HCT116 (cell line): ENCODE data around the gene NR2C2. TPM values are rescaled to one million over a fixed set of nuclear protein-coding genes. Genes with fewer than 3 reads are reported as not detected.

ENCODE experiments used
- ATAC-seq: fragments of 200-7000 bp; cut with Tn5 transposase; 2 replicates; pipeline ENCODE4 v1.9.1; 2020; ENCODE audit warnings: mild to moderate bottlenecking, moderate library complexity
- BruUV-seq: library from RNA; stranded (reverse); fragments of 400-500 nt; replicated peaks from 2 replicates; lab custom pipeline; 2021; lab: Mats Ljungman, UMichigan
- CTCF ChIA-PET: fragments of 300-600 bp; sonication (Branson Sonifier 250); formaldehyde crosslinking; loops from one replicate; lab custom pipeline; 2021; ENCODE audit warnings: antibody characterized with exemption; lab: Charles Lee
- POLR2A ChIA-PET: fragments of 300-600, 350-600 bp; sonication (Branson Sonifier 250); formaldehyde crosslinking; loops from one replicate; lab custom pipeline; 2021; ENCODE audit warnings: antibody characterized with exemption; lab: Charles Lee
- RAD21 ChIA-PET, 2 experiments: fragments of 300-600 bp; sonication (Branson Sonifier 250); formaldehyde crosslinking; loops; one replicate each; lab custom pipeline; 2023; ENCODE audit warnings: low total read pairs in 2 of 2; ENCODE audit not compliant: uncharacterized antibody in 2 of 2, unreplicated experiment in 2 of 2, low non-redundant PET in 1 of 2; lab: Charles Lee
- DNase-seq: peaks from one replicate; pipeline ENCODE4 v3.0.0-alpha.2; 2010; ENCODE audit warnings: low read depth, low spot score
- H2AFZ ChIP-seq: fragments of 200-600 bp; shearing (Covaris generic), sonication (generic); 2 replicates; pipeline ENCODE4 v1.6.1; 2017; ENCODE audit warnings: low read depth, mixed run types, mixed read lengths, antibody characterized with exemption, low read length; ENCODE audit not compliant: poor library complexity, severe bottlenecking
- H3K27ac ChIP-seq: 2 replicates; pipeline ENCODE4 v1.5.1; 2012; ENCODE audit warnings: low read depth, low read length
- H3K27me3 ChIP-seq: fragments of 200-600 bp; sonication (generic); 2 replicates; pipeline ENCODE4 v1.6.1; 2016; ENCODE audit warnings: mixed run types, low read length, mixed read lengths; ENCODE audit not compliant: insufficient read depth
- H3K36me3 ChIP-seq, 2 experiments: fragments of 200-500 bp in 1 of 2; fragments of 200-600 bp in 1 of 2; sonication (Bioruptor generic) in 1 of 2; sonication (generic) in 1 of 2; 2 replicates each; pipeline versions ENCODE4 v1.5.1 to v1.6.1; 2014 to 2016; ENCODE audit warnings: low read length in 2 of 2, inconsistent platforms in 1 of 2, mixed read lengths in 1 of 2, mixed run types in 1 of 2; ENCODE audit not compliant: insufficient read depth in 2 of 2, control insufficient read depth in 1 of 2
- H3K4me1 ChIP-seq, 2 experiments: fragments of 200-600 bp in 1 of 2; sonication (generic) in 1 of 2; 2 replicates each; pipeline versions ENCODE4 v1.5.1 to v1.6.1; 2012 to 2017; ENCODE audit warnings: low read length in 2 of 2, inconsistent platforms in 1 of 2, mild to moderate bottlenecking in 1 of 2, mixed read lengths in 1 of 2, mixed run types in 1 of 2, moderate library complexity in 1 of 2; ENCODE audit not compliant: insufficient read depth in 2 of 2, control insufficient read depth in 1 of 2
- H3K4me2 ChIP-seq: fragments of 200-600 bp; sonication (generic); 2 replicates; pipeline ENCODE4 v1.6.1; 2017; ENCODE audit warnings: mixed run types, low read length, mixed read lengths
- H3K4me3 ChIP-seq, 2 experiments: fragments of 200-600 bp in 1 of 2; sonication (generic) in 1 of 2; replicated peaks in 1 of 2; 2 replicates each; pipeline ENCODE4 v1.5.1; 2011 to 2016; ENCODE audit warnings: low read length in 2 of 2, control low read depth in 1 of 2, low read depth in 1 of 2, mild to moderate bottlenecking in 1 of 2, mixed read lengths in 1 of 2, mixed run types in 1 of 2
- H3K79me2 ChIP-seq: fragments of 200-600 bp; sonication (generic); 2 replicates; pipeline ENCODE4 v1.6.1; 2017; ENCODE audit warnings: mild to moderate bottlenecking, mixed run types, low read length, moderate library complexity, mixed read lengths; ENCODE audit not compliant: insufficient read depth
- H3K9ac ChIP-seq: fragments of 200-600 bp; sonication (generic); 2 replicates; pipeline ENCODE4 v1.6.1; 2016; ENCODE audit warnings: low read length, mixed read lengths
- H3K9me2 ChIP-seq: fragments of 200-600 bp; sonication (generic), shearing (Covaris generic); 2 replicates; pipeline ENCODE4 v1.6.1; 2017; ENCODE audit warnings: mixed run types, mild to moderate bottlenecking, moderate library complexity; ENCODE audit not compliant: insufficient read depth
- H3K9me3 ChIP-seq, 2 experiments: fragments of 200-500 bp in 1 of 2; fragments of 200-600 bp in 1 of 2; sonication (Bioruptor generic) in 1 of 2; sonication (generic) in 1 of 2; 2 replicates each; pipeline ENCODE4 v1.6.1; 2014 to 2017; ENCODE audit warnings: low read length in 2 of 2, mixed read lengths in 2 of 2, inconsistent platforms in 1 of 2, low read depth in 1 of 2, mild to moderate bottlenecking in 1 of 2, mixed run types in 1 of 2, moderate library complexity in 1 of 2; ENCODE audit not compliant: control insufficient read depth in 1 of 2, insufficient read depth in 1 of 2
- H4K20me1 ChIP-seq: fragments of 200-600 bp; sonication (generic), shearing (Covaris generic); 2 replicates; pipeline ENCODE4 v1.6.1; 2017; ENCODE audit warnings: mixed run types, mild to moderate bottlenecking, moderate library complexity; ENCODE audit not compliant: insufficient read depth
- CBX3 ChIP-seq: IDR thresholded peaks from 2 replicates; pipeline ENCODE4 v1.6.1; 2012; ENCODE audit warnings: low read depth
- EGR1 ChIP-seq: IDR thresholded peaks from 2 replicates; pipeline ENCODE4 v1.6.1; 2012; ENCODE audit warnings: low read depth
- ELF1 ChIP-seq: IDR thresholded peaks from 2 replicates; pipeline ENCODE4 v1.6.1; 2012; ENCODE audit warnings: low read depth, borderline replicate concordance
- EZH2 ChIP-seq: fragments of 200-600 bp; sonication (generic); IDR thresholded peaks from 2 replicates; pipeline ENCODE4 v1.6.1; 2017; ENCODE audit warnings: antibody characterized with exemption, mixed run types
- FOSL1 ChIP-seq: IDR thresholded peaks from 2 replicates; pipeline ENCODE4 v1.6.1; 2012; ENCODE audit warnings: low read depth
- JUND ChIP-seq: IDR thresholded peaks from 2 replicates; pipeline ENCODE4 v1.6.1; 2012
- POLR2A ChIP-seq: IDR thresholded peaks from 2 replicates; pipeline ENCODE4 v1.7.0; 2011; ENCODE audit warnings: borderline replicate concordance; ENCODE audit not compliant: insufficient read depth, insufficient read length; ENCODE audit errors: extremely low read depth
- POLR2AphosphoS5 ChIP-seq: IDR thresholded peaks from 2 replicates; pipeline ENCODE4 v1.6.1; 2011; ENCODE audit warnings: mild to moderate bottlenecking, low read depth, low read length, moderate library complexity
- RAD21 ChIP-seq: IDR thresholded peaks from 2 replicates; pipeline ENCODE4 v1.6.1; 2012; ENCODE audit warnings: low read depth, mild to moderate bottlenecking
- SIN3A ChIP-seq: IDR thresholded peaks from 2 replicates; pipeline ENCODE4 v1.6.1; 2012; ENCODE audit warnings: low read depth
- SP1 ChIP-seq: IDR thresholded peaks from 2 replicates; pipeline ENCODE4 v1.6.1; 2012; ENCODE audit warnings: low read depth
- SRF ChIP-seq: IDR thresholded peaks from 2 replicates; pipeline ENCODE4 v1.6.1; 2012; ENCODE audit warnings: low read depth
- TCF7L2 ChIP-seq: IDR thresholded peaks from 2 replicates; pipeline ENCODE4 v1.7.0; 2011; ENCODE audit warnings: borderline replicate concordance, inconsistent platforms; ENCODE audit not compliant: insufficient read depth, insufficient read length; ENCODE audit errors: extremely low read depth
- YY1 ChIP-seq: IDR thresholded peaks from 2 replicates; pipeline ENCODE4 v1.6.1; 2011; ENCODE audit warnings: low read length, low read depth, moderate library complexity, mild to moderate bottlenecking; ENCODE audit not compliant: insufficient replicate concordance; ENCODE audit errors: extremely low read depth
- ZFX ChIP-seq: fragments of 450-650 bp; IDR thresholded peaks from 2 replicates; pipeline ENCODE4 v1.6.1; 2017
- ZNF274 ChIP-seq: fragments of 200-500 bp; sonication (Bioruptor generic); IDR thresholded peaks from 2 replicates; pipeline ENCODE4 v1.6.1; 2014; ENCODE audit warnings: mild to moderate bottlenecking, low read depth, low read length, inconsistent platforms
- intact Hi-C: fragments of 100-400 bp; cut with micrococcal nuclease; formaldehyde crosslinking; loops from 2 replicates; pipeline ENCODE4 v1.10.0; 2022
- total RNA-seq: library from RNA; stranded (reverse); gene quantifications from one replicate; pipeline ENCODE4 v1.2.1, GENCODE V29; 2021; ENCODE audit not compliant: unreplicated experiment
- TF ChIP-seq, protein P1 (sequence below), 3 experiments: fragments of 200-600 bp in 1 of 3; sonication (generic) in 1 of 3; IDR thresholded peaks in 2 of 3; conservative IDR thresholded peaks in 1 of 3; 2 replicates each; pipeline ENCODE4 v1.5.1; 2012 to 2017; ENCODE audit warnings: low read depth in 2 of 3, low read length in 2 of 3, antibody characterized with exemption in 1 of 3, borderline replicate concordance in 1 of 3, control low read depth in 1 of 3, mild to moderate bottlenecking in 1 of 3, mixed read lengths in 1 of 3, mixed run types in 1 of 3, moderate library complexity in 1 of 3; ENCODE audit not compliant: insufficient read depth in 1 of 3
- TF ChIP-seq, protein P2 (sequence below): IDR thresholded peaks from 2 replicates; pipeline ENCODE4 v1.6.1; 2011; ENCODE audit warnings: mild to moderate bottlenecking, low read length, moderate library complexity; ENCODE audit not compliant: insufficient replicate concordance; ENCODE audit errors: extremely low read depth

NR2C2 gene
- total RNA-seq, 1 experiment from 2014 or later: 45.0 TPM

DNA sequence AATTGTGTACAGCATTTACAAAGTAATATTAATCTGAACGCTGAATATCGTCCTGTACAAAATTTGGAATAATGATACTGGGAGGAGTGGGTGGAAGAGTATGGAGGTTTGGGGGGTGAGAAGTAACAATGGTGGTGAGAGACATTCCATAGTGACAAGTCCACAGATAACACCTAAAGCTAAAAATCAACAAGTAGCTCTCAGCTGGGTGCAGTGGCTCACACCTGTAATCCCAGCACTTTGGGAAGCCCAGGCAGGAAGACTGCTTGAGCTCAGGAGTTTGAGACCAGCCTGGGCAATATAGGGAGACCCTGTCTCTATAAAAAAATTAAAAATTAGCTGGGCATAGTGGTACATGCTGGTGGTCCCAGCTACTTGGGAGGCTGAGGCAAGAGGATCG lies 112.6 kb downstream of the NR2C2 start:
- POLR2A ChIA-PET: no interaction called here
- CTCF ChIA-PET: interaction anchor here (1.1 kb wide), 1 partner anchor 9 kb away, joined by 7 read pairs; no protein-coding TSS in a partner anchor
- Histone ChIP-seq H3K4me2 (no peak overlapping the region), H3K9me2 (no peaks in the 10 kb centered on the region), H3K4me1 (peaks cover 8 to 11% of the 10 kb centered on the region in 2 experiments), H3K4me3 (no peak overlapping the region), H3K27me3 (no peaks in the 10 kb centered on the region), H4K20me1 (peaks cover 6% of the 10 kb centered on the region; the same call in 1 of the 2 replicates), H3K36me3 (peaks cover 12 to 49% of the 10 kb centered on the region in 2 experiments; a peak in 3 of 4 replicates), H3K27ac (no peak overlapping the region), H3K79me2 (peaks cover 79% of the 10 kb centered on the region), H2AFZ (no peak overlapping the region), H3K9ac (no peak overlapping the region), H3K9me3 (no peaks in the 10 kb centered on the region)
- no peak for ATAC-seq
- intact Hi-C loops: no loop called here
- DNase-seq: no peak
- TF ChIP-seq EZH2 (no peak), TCF7L2 (no peak), SP1 (no peak)
- TF ChIP-seq, protein P1, sequence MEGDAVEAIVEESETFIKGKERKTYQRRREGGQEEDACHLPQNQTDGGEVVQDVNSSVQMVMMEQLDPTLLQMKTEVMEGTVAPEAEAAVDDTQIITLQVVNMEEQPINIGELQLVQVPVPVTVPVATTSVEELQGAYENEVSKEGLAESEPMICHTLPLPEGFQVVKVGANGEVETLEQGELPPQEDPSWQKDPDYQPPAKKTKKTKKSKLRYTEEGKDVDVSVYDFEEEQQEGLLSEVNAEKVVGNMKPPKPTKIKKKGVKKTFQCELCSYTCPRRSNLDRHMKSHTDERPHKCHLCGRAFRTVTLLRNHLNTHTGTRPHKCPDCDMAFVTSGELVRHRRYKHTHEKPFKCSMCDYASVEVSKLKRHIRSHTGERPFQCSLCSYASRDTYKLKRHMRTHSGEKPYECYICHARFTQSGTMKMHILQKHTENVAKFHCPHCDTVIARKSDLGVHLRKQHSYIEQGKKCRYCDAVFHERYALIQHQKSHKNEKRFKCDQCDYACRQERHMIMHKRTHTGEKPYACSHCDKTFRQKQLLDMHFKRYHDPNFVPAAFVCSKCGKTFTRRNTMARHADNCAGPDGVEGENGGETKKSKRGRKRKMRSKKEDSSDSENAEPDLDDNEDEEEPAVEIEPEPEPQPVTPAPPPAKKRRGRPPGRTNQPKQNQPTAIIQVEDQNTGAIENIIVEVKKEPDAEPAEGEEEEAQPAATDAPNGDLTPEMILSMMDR (IDR thresholded peaks at IDR 0.05 in 2 of 3, conservative IDR thresholded peaks at IDR 0.05 in 1 of 3; ENCODE audit: borderline replicate concordance in 1 of 3, insufficient read depth in 1 of 3, low read depth in 2 of 3, low read length in 2 of 3): no peak
- no TSS peak for BruUV-seq
- RAD21 ChIA-PET: no interaction called here

DNA sequence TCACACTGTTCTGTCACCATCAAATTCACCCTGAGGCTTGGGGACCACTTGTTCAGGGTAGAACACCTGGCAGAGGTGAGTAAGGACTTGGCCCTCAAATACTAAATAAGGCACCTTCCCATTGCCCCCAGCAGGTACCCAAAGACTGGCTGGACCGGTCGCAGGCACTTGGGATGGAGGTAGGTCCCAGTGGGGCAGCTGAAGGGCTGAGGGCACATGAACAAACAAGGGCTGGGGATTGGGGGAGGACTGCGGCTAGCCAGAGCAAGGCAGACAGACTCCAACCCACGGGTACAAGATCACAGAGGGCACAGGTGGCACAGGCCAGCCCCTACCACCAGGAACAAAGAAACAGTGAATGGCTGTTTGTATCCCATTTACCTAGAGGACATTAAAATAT lies 115.9 kb downstream of the NR2C2 start:
- intact Hi-C loops: no loop called here
- DNase-seq (no peak), ATAC-seq (no peak)
- TF ChIP-seq CBX3: no peak
- TF ChIP-seq ELF1: no peak
- no peak for TF ChIP-seq POLR2AphosphoS5
- TF ChIP-seq YY1: no peak
- no peak for TF ChIP-seq FOSL1
- TF ChIP-seq SRF: no peak
- no peak for TF ChIP-seq ZFX
- no peak for TF ChIP-seq POLR2A
- TF ChIP-seq JUND: no peak
- no peak for TF ChIP-seq ZNF274
- no peak for TF ChIP-seq SIN3A
- TF ChIP-seq SP1: no peak
- TF ChIP-seq, protein P2, sequence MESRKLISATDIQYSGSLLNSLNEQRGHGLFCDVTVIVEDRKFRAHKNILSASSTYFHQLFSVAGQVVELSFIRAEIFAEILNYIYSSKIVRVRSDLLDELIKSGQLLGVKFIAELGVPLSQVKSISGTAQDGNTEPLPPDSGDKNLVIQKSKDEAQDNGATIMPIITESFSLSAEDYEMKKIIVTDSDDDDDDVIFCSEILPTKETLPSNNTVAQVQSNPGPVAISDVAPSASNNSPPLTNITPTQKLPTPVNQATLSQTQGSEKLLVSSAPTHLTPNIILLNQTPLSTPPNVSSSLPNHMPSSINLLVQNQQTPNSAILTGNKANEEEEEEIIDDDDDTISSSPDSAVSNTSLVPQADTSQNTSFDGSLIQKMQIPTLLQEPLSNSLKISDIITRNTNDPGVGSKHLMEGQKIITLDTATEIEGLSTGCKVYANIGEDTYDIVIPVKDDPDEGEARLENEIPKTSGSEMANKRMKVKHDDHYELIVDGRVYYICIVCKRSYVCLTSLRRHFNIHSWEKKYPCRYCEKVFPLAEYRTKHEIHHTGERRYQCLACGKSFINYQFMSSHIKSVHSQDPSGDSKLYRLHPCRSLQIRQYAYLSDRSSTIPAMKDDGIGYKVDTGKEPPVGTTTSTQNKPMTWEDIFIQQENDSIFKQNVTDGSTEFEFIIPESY: no peak
- TF ChIP-seq EGR1: no peak
- no peak for TF ChIP-seq RAD21
- no peak overlapping the region for H3K9ac ChIP-seq
- H3K36me3 ChIP-seq: peaks cover 4 to 26% of the 10 kb centered on the region in 2 experiments; a peak in 3 of 4 replicates
- H3K79me2 ChIP-seq: peaks cover 49% of the 10 kb centered on the region
- no TSS peak for BruUV-seq
- peak overlapping the region; percentile 90 for H3K4me2 ChIP-seq
- ChIA-PET RAD21 (no interaction called here), POLR2A (no interaction called here), CTCF (no interaction called here)
- H3K27ac ChIP-seq: no peak overlapping the region
- no peaks in the 10 kb centered on the region for H4K20me1 ChIP-seq
- no peaks in the 10 kb centered on the region for H3K27me3 ChIP-seq
- no peak overlapping the region for H2AFZ ChIP-seq
- peak overlapping the region in 1 of 2 experiments; percentile 95; a peak in 2 of 4 replicates for H3K4me3 ChIP-seq
- no peaks in the 10 kb centered on the region for H3K9me2 ChIP-seq
- peaks cover 11 to 17% of the 10 kb centered on the region in 2 experiments for H3K4me1 ChIP-seq
- no peaks in the 10 kb centered on the region for H3K9me3 ChIP-seq
